SU-DHL-6 (cell line): Measurements from ENCODE around the gene ARL5A.

ENCODE experiments used
- H2AFZ ChIP-seq: fragments of 200-600 bp; sonication (generic); 2 replicates; pipeline ENCODE4 v1.6.1; 2014; ENCODE audit warnings: low read depth, mild to moderate bottlenecking, moderate library complexity, mixed read lengths, antibody characterized with exemption, low read length; ENCODE audit not compliant: severe bottlenecking
- H3F3A ChIP-seq: fragments of 200-600 bp; shearing (Covaris generic); 2 replicates; pipeline ENCODE4 v1.6.0; 2016; ENCODE audit warnings: antibody characterized with exemption, mild to moderate bottlenecking; ENCODE audit not compliant: insufficient read depth
- H3K27ac ChIP-seq: fragments of 200-600 bp; sonication (generic); 2 replicates; pipeline ENCODE4 v1.5.1; 2016; ENCODE audit warnings: low read depth, mild to moderate bottlenecking, low read length, moderate library complexity, mixed read lengths
- H3K27me3 ChIP-seq: fragments of 200-600 bp; sonication (generic), shearing (Covaris generic); 2 replicates; pipeline ENCODE4 v1.6.0; 2014; ENCODE audit warnings: mild to moderate bottlenecking, low read length
- H3K36me3 ChIP-seq: fragments of 200-600 bp; sonication (generic); 2 replicates; pipeline ENCODE4 v1.6.1; 2014; ENCODE audit warnings: mild to moderate bottlenecking, low read length, mixed read lengths
- H3K4me2 ChIP-seq: fragments of 300-600, 200-600 bp; shearing (Covaris generic), sonication (generic); 2 replicates; pipeline ENCODE4 v1.6.0; 2014; ENCODE audit warnings: low read length, low read depth, mild to moderate bottlenecking; ENCODE audit not compliant: poor library complexity, severe bottlenecking
- H3K4me3 ChIP-seq: fragments of 200-600 bp; sonication (generic); 2 replicates; pipeline ENCODE4 v1.5.1; 2014; ENCODE audit warnings: antibody characterized with exemption, low read length, mild to moderate bottlenecking, mixed read lengths; ENCODE audit not compliant: insufficient read depth, poor library complexity, severe bottlenecking
- H3K79me2 ChIP-seq: fragments of 200-600 bp; sonication (generic); 2 replicates; pipeline ENCODE4 v1.6.1; 2014; ENCODE audit warnings: mild to moderate bottlenecking, low read length, moderate library complexity; ENCODE audit not compliant: insufficient read depth
- H3K9ac ChIP-seq: fragments of 200-600 bp; sonication (generic); 2 replicates; pipeline ENCODE4 v1.7.0; 2014; ENCODE audit warnings: mild to moderate bottlenecking, low read length
- H3K9me2 ChIP-seq: fragments of 200-600 bp; sonication (generic); replicated peaks from 2 replicates; pipeline ENCODE4 v1.6.1; 2014; ENCODE audit warnings: low read length; ENCODE audit not compliant: insufficient read depth
- H3K9me3 ChIP-seq: fragments of 200-600 bp; sonication (generic); 2 replicates; pipeline ENCODE4 v1.6.1; 2014; ENCODE audit warnings: low read length, mixed read lengths; ENCODE audit not compliant: insufficient read depth
- H4K20me1 ChIP-seq: fragments of 200-600 bp; sonication (generic); 2 replicates; pipeline ENCODE4 v1.6.1; 2014; ENCODE audit warnings: low read depth, mild to moderate bottlenecking, antibody characterized with exemption, low read length, moderate library complexity, mixed read lengths
- EZH2phosphoT487 ChIP-seq: fragments of 200-600 bp; sonication (generic), shearing (Covaris generic); conservative IDR thresholded peaks from 2 replicates; pipeline ENCODE4 v1.6.1; 2018; ENCODE audit warnings: mild to moderate bottlenecking, antibody characterized with exemption, low read length, moderate library complexity, mixed read lengths
- TF ChIP-seq, protein P1 (sequence below): fragments of 200-600 bp; sonication (generic); IDR thresholded peaks from one replicate; pipeline ENCODE4 v1.5.1; 2017; ENCODE audit warnings: antibody characterized with exemption, mild to moderate bottlenecking, low read length, moderate library complexity; ENCODE audit not compliant: insufficient read depth, poor library complexity, severe bottlenecking

Gene ARL5A

DNA sequence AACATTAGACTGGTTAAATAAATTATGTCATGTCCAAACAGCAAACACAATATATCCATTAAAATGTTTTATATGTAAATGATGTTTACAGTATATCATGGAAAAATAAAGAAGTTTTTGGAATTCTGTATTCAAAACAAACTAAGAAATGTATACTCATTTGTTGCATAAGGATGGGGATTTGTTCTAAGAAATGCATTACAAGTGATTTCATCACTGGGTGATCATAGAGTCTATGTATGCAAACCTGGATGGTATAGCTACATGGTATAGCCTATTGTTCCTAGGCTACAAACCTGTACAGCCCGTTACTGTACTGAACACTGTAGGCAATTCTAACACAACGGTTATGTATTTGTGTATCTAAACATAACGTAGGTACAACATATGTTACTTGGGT, 35.1 kb downstream of the ARL5A start:
- no peak overlapping the region for H3K4me3 ChIP-seq
- H2AFZ ChIP-seq: no peak overlapping the region
- 0 out of 2 replicates have a peak, but pooled peaks cover 3% of the 10 kb centered on the region for H4K20me1 ChIP-seq

GRCh38 chr2:151792589-151792988, 35.6 kb downstream of the ARL5A start:
- no peak overlapping the region for H3K27ac ChIP-seq
- H3K36me3 ChIP-seq: peaks cover 6% of the 10 kb centered on the region; the same call in 1 of the 2 replicates
- no peaks in the 10 kb centered on the region for H3K27me3 ChIP-seq
- no peak overlapping the region for H3K4me3 ChIP-seq
- H4K20me1 ChIP-seq: 0 out of 2 replicates have a peak, but pooled peaks cover 3% of the 10 kb centered on the region
- H3K4me2 ChIP-seq: no peak overlapping the region
- no peaks in the 10 kb centered on the region for H3K9me3 ChIP-seq
- TF ChIP-seq, protein P1, sequence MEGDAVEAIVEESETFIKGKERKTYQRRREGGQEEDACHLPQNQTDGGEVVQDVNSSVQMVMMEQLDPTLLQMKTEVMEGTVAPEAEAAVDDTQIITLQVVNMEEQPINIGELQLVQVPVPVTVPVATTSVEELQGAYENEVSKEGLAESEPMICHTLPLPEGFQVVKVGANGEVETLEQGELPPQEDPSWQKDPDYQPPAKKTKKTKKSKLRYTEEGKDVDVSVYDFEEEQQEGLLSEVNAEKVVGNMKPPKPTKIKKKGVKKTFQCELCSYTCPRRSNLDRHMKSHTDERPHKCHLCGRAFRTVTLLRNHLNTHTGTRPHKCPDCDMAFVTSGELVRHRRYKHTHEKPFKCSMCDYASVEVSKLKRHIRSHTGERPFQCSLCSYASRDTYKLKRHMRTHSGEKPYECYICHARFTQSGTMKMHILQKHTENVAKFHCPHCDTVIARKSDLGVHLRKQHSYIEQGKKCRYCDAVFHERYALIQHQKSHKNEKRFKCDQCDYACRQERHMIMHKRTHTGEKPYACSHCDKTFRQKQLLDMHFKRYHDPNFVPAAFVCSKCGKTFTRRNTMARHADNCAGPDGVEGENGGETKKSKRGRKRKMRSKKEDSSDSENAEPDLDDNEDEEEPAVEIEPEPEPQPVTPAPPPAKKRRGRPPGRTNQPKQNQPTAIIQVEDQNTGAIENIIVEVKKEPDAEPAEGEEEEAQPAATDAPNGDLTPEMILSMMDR: no peak
- TF ChIP-seq EZH2phosphoT487: no peak
- no peaks in the 10 kb centered on the region for H3K79me2 ChIP-seq
- H3K9ac ChIP-seq: no peak overlapping the region
- no peaks in the 10 kb centered on the region; the same call in 1 of the 2 replicates for H3F3A ChIP-seq
- H3K9me2 ChIP-seq: no peaks in the 10 kb centered on the region
- no peak overlapping the region for H2AFZ ChIP-seq

More for the DNA sequence above, 35.1 kb downstream of the ARL5A start:
- Histone ChIP-seq H3K27me3 (no peaks in the 10 kb centered on the region), H3F3A (no peaks in the 10 kb centered on the region; the same call in 1 of the 2 replicates), H3K9me3 (no peaks in the 10 kb centered on the region), H3K36me3 (peaks cover 6% of the 10 kb centered on the region; the same call in 1 of the 2 replicates), H3K9me2 (no peaks in the 10 kb centered on the region), H3K79me2 (no peaks in the 10 kb centered on the region), H3K27ac (no peak overlapping the region), H3K9ac (no peak overlapping the region), H3K4me2 (no peak overlapping the region)
- TF ChIP-seq EZH2phosphoT487: no peak
- TF ChIP-seq, protein P1: no peak

- H3K79me2 ChIP-seq: no peaks in the 10 kb centered on the region
- H3K36me3 ChIP-seq: peaks cover 6% of the 10 kb centered on the region; the same call in 1 of the 2 replicates
- no peak overlapping the region for H3K27ac ChIP-seq
- no peaks in the 10 kb centered on the region for H3K9me3 ChIP-seq
- H3F3A ChIP-seq: no peaks in the 10 kb centered on the region; the same call in 1 of the 2 replicates
- H3K4me3 ChIP-seq: no peak overlapping the region
- no peaks in the 10 kb centered on the region for H3K27me3 ChIP-seq
- 0 out of 2 replicates have a peak, but pooled peaks cover 3% of the 10 kb centered on the region for H4K20me1 ChIP-seq
- no peak overlapping the region for H3K4me2 ChIP-seq
- no peak overlapping the region for H3K9ac ChIP-seq
- TF ChIP-seq EZH2phosphoT487: no peak
- TF ChIP-seq, protein P1: no peak
- no peak overlapping the region for H2AFZ ChIP-seq
- no peaks in the 10 kb centered on the region for H3K9me2 ChIP-seq
Observed at GRCh38 chr2:151791545-151791944, 36.7 kb downstream of the ARL5A start.
